ENCODE data around the gene PAGE1.

DNA sequence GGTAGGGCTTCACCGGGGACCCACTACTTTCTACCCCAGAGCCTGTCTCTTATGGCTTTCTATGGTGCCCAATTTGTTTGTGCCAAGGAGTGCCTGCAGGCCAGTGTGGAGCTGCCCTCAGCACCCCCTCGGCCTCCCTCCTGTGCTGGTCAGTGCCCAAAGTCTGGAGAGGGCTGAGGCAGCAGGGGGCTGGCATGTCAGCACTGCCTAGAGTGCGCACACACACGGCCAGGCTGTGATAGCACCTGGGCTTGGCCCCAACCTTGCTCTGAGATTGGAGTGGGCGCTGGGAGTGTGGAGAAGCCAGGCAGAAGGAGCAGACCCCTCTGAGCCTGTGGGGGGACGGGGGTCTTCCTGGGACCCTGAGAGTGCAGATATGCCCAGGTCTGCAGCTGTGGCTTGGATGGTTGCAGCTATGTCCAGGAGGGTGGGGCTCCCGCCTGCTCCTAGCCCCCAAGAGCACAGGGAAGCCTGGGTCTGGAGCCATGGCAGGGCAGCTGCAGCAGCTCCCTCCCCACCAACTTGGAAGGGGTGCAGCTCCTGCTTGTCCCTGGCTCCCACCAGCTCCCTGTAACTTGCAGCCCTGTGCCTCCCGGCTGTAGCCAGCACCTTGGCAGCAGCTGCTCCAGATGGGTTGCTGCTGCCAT is 50.7 kb downstream of the PAGE1 start:
- no peak for TF ChIP-seq POLR2A (IDR thresholded peaks at IDR 0.05; ENCODE audit: low read depth)
- no peak for TF ChIP-seq CTCF (IDR thresholded peaks at IDR 0.05)
- TF ChIP-seq EP300 (IDR thresholded peaks at IDR 0.05), result no peak
- TF ChIP-seq POLR2AphosphoS5 (IDR thresholded peaks at IDR 0.05), result no peak
